ENCODE data around the gene GGA1.

DNA sequence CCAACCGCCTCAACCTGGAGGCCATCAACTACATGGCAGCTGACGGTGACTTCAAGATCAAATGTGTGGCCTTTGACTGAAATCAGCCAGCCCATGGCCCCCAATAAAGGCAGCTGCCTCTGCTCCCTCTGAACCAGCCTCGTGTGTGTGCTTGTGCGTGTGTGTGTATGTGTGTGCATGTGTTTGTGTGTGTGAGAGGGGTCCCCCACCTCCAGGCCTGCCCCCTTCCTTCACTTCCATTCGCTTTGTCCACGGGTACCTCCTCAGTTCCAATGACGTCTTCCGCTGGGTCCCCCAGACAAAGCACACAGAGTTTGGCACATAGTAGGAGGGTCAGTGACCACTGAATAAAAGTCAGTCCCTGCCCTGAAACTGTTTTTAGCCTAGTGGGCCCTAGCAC is 71.0 kb downstream of the GGA1 start:
- TF ChIP-seq POLR2A (IDR thresholded peaks at IDR 0.05; ENCODE audit: low read depth, low read length) (no peak), MAZ (IDR thresholded peaks at IDR 0.05; ENCODE audit: borderline replicate concordance, low read depth, low read length) (no peak)
- TF ChIP-seq, protein P1, sequence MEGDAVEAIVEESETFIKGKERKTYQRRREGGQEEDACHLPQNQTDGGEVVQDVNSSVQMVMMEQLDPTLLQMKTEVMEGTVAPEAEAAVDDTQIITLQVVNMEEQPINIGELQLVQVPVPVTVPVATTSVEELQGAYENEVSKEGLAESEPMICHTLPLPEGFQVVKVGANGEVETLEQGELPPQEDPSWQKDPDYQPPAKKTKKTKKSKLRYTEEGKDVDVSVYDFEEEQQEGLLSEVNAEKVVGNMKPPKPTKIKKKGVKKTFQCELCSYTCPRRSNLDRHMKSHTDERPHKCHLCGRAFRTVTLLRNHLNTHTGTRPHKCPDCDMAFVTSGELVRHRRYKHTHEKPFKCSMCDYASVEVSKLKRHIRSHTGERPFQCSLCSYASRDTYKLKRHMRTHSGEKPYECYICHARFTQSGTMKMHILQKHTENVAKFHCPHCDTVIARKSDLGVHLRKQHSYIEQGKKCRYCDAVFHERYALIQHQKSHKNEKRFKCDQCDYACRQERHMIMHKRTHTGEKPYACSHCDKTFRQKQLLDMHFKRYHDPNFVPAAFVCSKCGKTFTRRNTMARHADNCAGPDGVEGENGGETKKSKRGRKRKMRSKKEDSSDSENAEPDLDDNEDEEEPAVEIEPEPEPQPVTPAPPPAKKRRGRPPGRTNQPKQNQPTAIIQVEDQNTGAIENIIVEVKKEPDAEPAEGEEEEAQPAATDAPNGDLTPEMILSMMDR (conservative IDR thresholded peaks at IDR 0.05; ENCODE audit: low read depth, low read length): no peak

All from IMR-90 (cell line).